ENCODE data around the gene ABCD1.

ABCD1 gene

GRCh38 chrX:153773741-153774575 is 49.3 kb downstream of the ABCD1 start:
- DNase-seq (ENCODE audit: low read depth, low spot score), result no peak

GRCh38 chrX:153774576-153775292 is 50.1 kb downstream of the ABCD1 start:
- DNase-seq (ENCODE audit: low read depth, low spot score), result no peak

- DNase-seq (ENCODE audit: low read depth, low spot score), result no peak
Measured at GRCh38 chrX:153775293-153776119, 50.9 kb downstream of the ABCD1 start.

GRCh38 chrX:153776120-153776599 is 51.5 kb downstream of the ABCD1 start:
- DNase-seq (ENCODE audit: low read depth, low spot score), result no peak

- DNase-seq (ENCODE audit: low read depth, low spot score), result no peak
Measured at GRCh38 chrX:153776611-153777045, 52.0 kb downstream of the ABCD1 start.

GRCh38 chrX:153777261-153778090 is 52.8 kb downstream of the ABCD1 start:
- DNase-seq (ENCODE audit: low read depth, low spot score), result no peak

GRCh38 chrX:153778181-153778580 is 53.5 kb downstream of the ABCD1 start:
- DNase-seq (ENCODE audit: low read depth, low spot score), result no peak

- no peak for DNase-seq (ENCODE audit: low read depth, low spot score)
Measured at GRCh38 chrX:153778684-153779101, 54.0 kb downstream of the ABCD1 start.

- DNase-seq (ENCODE audit: low read depth, low spot score), result no peak
Measured at GRCh38 chrX:153779891-153780677, 55.4 kb downstream of the ABCD1 start.

GRCh38 chrX:153780678-153781427 is 56.2 kb downstream of the ABCD1 start, which contains the start of gene SRPK3:
SRPK3 (plus strand) TSS chrX:153781041; CDS start chrX:153781087, 46 bp downstream.
- DNase-seq (ENCODE audit: low read depth, low spot score), result no peak

- DNase-seq (ENCODE audit: low read depth, low spot score), result no peak
Measured at GRCh38 chrX:153781428-153782047, 56.9 kb downstream of the ABCD1 start.

GRCh38 chrX:153782313-153782712 is 57.7 kb downstream of the ABCD1 start:
- no peak for DNase-seq (ENCODE audit: low read depth, low spot score)

- no peak for DNase-seq (ENCODE audit: low read depth, low spot score)
Measured at GRCh38 chrX:153782871-153783270, 58.2 kb downstream of the ABCD1 start.

- no peak for DNase-seq (ENCODE audit: low read depth, low spot score)
Measured at GRCh38 chrX:153783378-153784013, 58.8 kb downstream of the ABCD1 start.

- DNase-seq (ENCODE audit: low read depth, low spot score), result no peak
Measured at GRCh38 chrX:153784325-153784967, 59.8 kb downstream of the ABCD1 start.

- no peak for DNase-seq (ENCODE audit: low read depth, low spot score)
Measured at GRCh38 chrX:153786669-153787068, 62.0 kb downstream of the ABCD1 start.

GRCh38 chrX:153789654-153790053 is 65.0 kb downstream of the ABCD1 start:
- DNase-seq (ENCODE audit: low read depth, low spot score), result no peak

All from activated naive CD8-positive, alpha-beta T cell treated with anti-CD3 and anti-CD28 coated beads, Interleukin-2, amount 50 U/mL, for 16 hours (primary cell).